ENCODE measurements around the gene PLXNB1. TPM values are rescaled to one million over a fixed set of nuclear protein-coding genes. Genes with fewer than 3 reads are reported as not detected.

PLXNB1 gene
- total RNA-seq, 1 experiment from 2014 or later = 35.6 TPM

DNA sequence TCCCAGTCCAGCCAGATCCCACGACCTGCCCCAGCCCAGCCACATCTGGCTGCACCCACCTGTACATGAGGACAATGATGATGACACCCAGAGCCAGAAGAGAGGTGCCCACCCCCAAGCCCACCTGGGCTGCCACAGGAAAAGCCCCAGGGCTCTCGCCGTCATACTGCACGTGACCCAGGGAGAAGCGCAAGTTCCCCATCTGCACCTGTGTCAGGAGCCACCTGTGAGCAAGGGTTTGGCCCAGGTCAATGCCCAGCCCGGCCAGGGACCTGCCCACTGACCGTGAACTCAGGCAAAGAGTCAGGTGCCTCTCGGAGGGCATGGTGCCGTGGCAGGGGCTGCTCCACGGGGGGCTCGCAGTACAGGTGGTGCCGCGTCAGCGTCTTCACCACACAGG lies 16.3 kb downstream of the PLXNB1 start (continued):
- no peak for TF ChIP-seq EZH2phosphoT487 (IDR thresholded peaks at IDR 0.05; ENCODE audit: borderline replicate concordance)

DNA sequence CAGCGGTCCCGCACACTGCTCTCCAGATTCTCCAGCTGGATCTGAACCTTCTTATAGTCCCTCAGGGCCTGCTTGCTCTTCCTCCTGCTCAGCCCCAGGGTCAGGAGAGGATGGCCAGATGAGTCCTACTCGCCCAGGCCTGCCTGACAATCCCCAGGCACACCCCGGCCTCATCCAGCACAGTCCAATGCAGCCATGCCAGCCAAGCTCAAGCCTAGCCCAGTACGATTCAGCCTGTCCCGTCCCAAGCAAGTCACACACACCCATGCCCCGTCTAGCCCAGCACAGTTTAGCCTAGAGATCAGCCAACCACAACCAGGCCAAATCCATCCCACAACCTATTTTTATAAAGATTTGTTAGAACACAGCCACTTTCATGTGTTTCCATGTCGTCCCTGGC lies 16.8 kb downstream of the PLXNB1 start:
- H3K4me1 ChIP-seq (ENCODE audit: control insufficient read depth in 1 of 2, insufficient read depth in 2 of 2, low read length in 2 of 2) = no peaks in the 10 kb centered on the region
- H3K79me2 ChIP-seq (ENCODE audit: insufficient read depth, low read length) = no peaks in the 10 kb centered on the region
- CTCF ChIA-PET = interaction anchor here (1.6 kb wide), 1 partner anchor 12 kb away, joined by 5 read pairs; no protein-coding TSS in a partner anchor
- no peaks in the 10 kb centered on the region for H3K27me3 ChIP-seq (ENCODE audit: insufficient read depth, low read length)
- H3K9me2 ChIP-seq (ENCODE audit: insufficient read depth) = no peaks in the 10 kb centered on the region
- H3K4me2 ChIP-seq (ENCODE audit: low read length) = no peak overlapping the region
- no peak overlapping the region for H3K27ac ChIP-seq (ENCODE audit: low read depth, low read length)
- no peak for TF ChIP-seq POLR2AphosphoS5 (IDR thresholded peaks at IDR 0.05; ENCODE audit: low read depth, low read length)
- no peak for TF ChIP-seq EZH2phosphoT487 (IDR thresholded peaks at IDR 0.05; ENCODE audit: borderline replicate concordance)
- TF ChIP-seq CEBPB (IDR thresholded peaks at IDR 0.05; ENCODE audit: low read depth) = no peak
- TF ChIP-seq YY1 (IDR thresholded peaks at IDR 0.05; ENCODE audit: extremely low read depth, insufficient replicate concordance, low read depth, low read length) = no peak
- no peak for TF ChIP-seq RAD21 (IDR thresholded peaks at IDR 0.05; ENCODE audit: low read depth)
- TF ChIP-seq TCF7L2 (IDR thresholded peaks at IDR 0.05; ENCODE audit: borderline replicate concordance, extremely low read depth, insufficient read depth, insufficient read length) = no peak
- TF ChIP-seq ZNF274 (IDR thresholded peaks at IDR 0.05; ENCODE audit: low read depth, low read length) = no peak
- TF ChIP-seq, protein P1, sequence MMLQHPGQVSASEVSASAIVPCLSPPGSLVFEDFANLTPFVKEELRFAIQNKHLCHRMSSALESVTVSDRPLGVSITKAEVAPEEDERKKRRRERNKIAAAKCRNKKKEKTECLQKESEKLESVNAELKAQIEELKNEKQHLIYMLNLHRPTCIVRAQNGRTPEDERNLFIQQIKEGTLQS (IDR thresholded peaks at IDR 0.05) = no peak
- TF ChIP-seq POLR2A (IDR thresholded peaks at IDR 0.05; ENCODE audit: borderline replicate concordance, extremely low read depth, insufficient read depth, insufficient read length) = no peak
- TF ChIP-seq ELF1 (IDR thresholded peaks at IDR 0.05; ENCODE audit: borderline replicate concordance, low read depth) = no peak
- no peak for TF ChIP-seq SP1 (IDR thresholded peaks at IDR 0.05; ENCODE audit: low read depth)
- no peak for TF ChIP-seq JUND (IDR thresholded peaks at IDR 0.05)
- no peak for TF ChIP-seq EGR1 (IDR thresholded peaks at IDR 0.05; ENCODE audit: low read depth)
- TF ChIP-seq, protein P2, sequence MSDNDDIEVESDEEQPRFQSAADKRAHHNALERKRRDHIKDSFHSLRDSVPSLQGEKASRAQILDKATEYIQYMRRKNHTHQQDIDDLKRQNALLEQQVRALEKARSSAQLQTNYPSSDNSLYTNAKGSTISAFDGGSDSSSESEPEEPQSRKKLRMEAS (IDR thresholded peaks at IDR 0.05) = no peak
- TF ChIP-seq SRF (IDR thresholded peaks at IDR 0.05; ENCODE audit: low read depth) = no peak
- TF ChIP-seq, protein P3, sequence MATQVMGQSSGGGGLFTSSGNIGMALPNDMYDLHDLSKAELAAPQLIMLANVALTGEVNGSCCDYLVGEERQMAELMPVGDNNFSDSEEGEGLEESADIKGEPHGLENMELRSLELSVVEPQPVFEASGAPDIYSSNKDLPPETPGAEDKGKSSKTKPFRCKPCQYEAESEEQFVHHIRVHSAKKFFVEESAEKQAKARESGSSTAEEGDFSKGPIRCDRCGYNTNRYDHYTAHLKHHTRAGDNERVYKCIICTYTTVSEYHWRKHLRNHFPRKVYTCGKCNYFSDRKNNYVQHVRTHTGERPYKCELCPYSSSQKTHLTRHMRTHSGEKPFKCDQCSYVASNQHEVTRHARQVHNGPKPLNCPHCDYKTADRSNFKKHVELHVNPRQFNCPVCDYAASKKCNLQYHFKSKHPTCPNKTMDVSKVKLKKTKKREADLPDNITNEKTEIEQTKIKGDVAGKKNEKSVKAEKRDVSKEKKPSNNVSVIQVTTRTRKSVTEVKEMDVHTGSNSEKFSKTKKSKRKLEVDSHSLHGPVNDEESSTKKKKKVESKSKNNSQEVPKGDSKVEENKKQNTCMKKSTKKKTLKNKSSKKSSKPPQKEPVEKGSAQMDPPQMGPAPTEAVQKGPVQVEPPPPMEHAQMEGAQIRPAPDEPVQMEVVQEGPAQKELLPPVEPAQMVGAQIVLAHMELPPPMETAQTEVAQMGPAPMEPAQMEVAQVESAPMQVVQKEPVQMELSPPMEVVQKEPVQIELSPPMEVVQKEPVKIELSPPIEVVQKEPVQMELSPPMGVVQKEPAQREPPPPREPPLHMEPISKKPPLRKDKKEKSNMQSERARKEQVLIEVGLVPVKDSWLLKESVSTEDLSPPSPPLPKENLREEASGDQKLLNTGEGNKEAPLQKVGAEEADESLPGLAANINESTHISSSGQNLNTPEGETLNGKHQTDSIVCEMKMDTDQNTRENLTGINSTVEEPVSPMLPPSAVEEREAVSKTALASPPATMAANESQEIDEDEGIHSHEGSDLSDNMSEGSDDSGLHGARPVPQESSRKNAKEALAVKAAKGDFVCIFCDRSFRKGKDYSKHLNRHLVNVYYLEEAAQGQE (IDR thresholded peaks at IDR 0.05; ENCODE audit: low read depth) = no peak
- TF ChIP-seq SIN3A (IDR thresholded peaks at IDR 0.05; ENCODE audit: low read depth) = no peak
- TF ChIP-seq, protein P4, sequence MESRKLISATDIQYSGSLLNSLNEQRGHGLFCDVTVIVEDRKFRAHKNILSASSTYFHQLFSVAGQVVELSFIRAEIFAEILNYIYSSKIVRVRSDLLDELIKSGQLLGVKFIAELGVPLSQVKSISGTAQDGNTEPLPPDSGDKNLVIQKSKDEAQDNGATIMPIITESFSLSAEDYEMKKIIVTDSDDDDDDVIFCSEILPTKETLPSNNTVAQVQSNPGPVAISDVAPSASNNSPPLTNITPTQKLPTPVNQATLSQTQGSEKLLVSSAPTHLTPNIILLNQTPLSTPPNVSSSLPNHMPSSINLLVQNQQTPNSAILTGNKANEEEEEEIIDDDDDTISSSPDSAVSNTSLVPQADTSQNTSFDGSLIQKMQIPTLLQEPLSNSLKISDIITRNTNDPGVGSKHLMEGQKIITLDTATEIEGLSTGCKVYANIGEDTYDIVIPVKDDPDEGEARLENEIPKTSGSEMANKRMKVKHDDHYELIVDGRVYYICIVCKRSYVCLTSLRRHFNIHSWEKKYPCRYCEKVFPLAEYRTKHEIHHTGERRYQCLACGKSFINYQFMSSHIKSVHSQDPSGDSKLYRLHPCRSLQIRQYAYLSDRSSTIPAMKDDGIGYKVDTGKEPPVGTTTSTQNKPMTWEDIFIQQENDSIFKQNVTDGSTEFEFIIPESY (IDR thresholded peaks at IDR 0.05; ENCODE audit: extremely low read depth, insufficient replicate concordance, low read length) = no peak
- no peak for TF ChIP-seq ZFX (IDR thresholded peaks at IDR 0.05)
- RAD21 ChIA-PET (ENCODE audit: low non-redundant PET in 1 of 2, low total read pairs in 2 of 2, uncharacterized antibody in 2 of 2, unreplicated experiment in 2 of 2) = no interaction called here
- H3K4me3 ChIP-seq (replicated peaks in 1 of 2; ENCODE audit: low read depth in 1 of 2, low read length in 2 of 2) = no peak overlapping the region
- peaks cover 0 to 3% of the 10 kb centered on the region in 2 experiments; a peak in 2 of 4 replicates for H3K36me3 ChIP-seq (ENCODE audit: control insufficient read depth in 1 of 2, insufficient read depth in 2 of 2, low read length in 2 of 2)
- no peak overlapping the region for H3K9ac ChIP-seq (ENCODE audit: low read length)
- H2AFZ ChIP-seq (ENCODE audit: low read depth, low read length, poor library complexity, severe bottlenecking) = no peak overlapping the region
- POLR2A ChIA-PET = no interaction called here
- intact Hi-C loops (cut with micrococcal nuclease) = no loop called here
- no TSS peak for BruUV-seq (replicated peaks)
- H3K9me3 ChIP-seq (ENCODE audit: control insufficient read depth in 1 of 2, insufficient read depth in 1 of 2, low read depth in 1 of 2, low read length in 2 of 2) = no peaks in the 10 kb centered on the region
- DNase-seq (ENCODE audit: low read depth, low spot score) = no peak
- no peaks in the 10 kb centered on the region for H4K20me1 ChIP-seq (ENCODE audit: insufficient read depth)
- ATAC-seq = no peak
